ENCODE results near the gene HSD17B4.
"Not testable (repeated sequence)": the region's sequence is repeated elsewhere in the genome, so short reads cannot be mapped to it uniquely, and the experiment has no call there.

HSD17B4 gene

GRCh38 chr5:119432674-119433237 is 19.5 kb upstream of the HSD17B4 start:
- DNase-seq (ENCODE audit: low spot score), result not testable (repeated sequence)

- no peak for DNase-seq (ENCODE audit: low spot score)
Observed at GRCh38 chr5:119435436-119436132, 16.7 kb upstream of the HSD17B4 start.

- not testable (repeated sequence) for DNase-seq (ENCODE audit: low spot score)
Observed at GRCh38 chr5:119437785-119438586, 14.3 kb upstream of the HSD17B4 start.

- not testable (repeated sequence) for DNase-seq (ENCODE audit: low spot score)
Observed at GRCh38 chr5:119438587-119438917, 13.7 kb upstream of the HSD17B4 start.

GRCh38 chr5:119439140-119439631 is 13.1 kb upstream of the HSD17B4 start:
- DNase-seq (ENCODE audit: low spot score), result no peak

- DNase-seq (ENCODE audit: low spot score), result not testable (repeated sequence)
Observed at GRCh38 chr5:119439632-119440031, 12.7 kb upstream of the HSD17B4 start.

GRCh38 chr5:119444643-119445042 is 7.7 kb upstream of the HSD17B4 start:
- not testable (repeated sequence) for DNase-seq (ENCODE audit: low spot score)

GRCh38 chr5:119445544-119445943 is 6.8 kb upstream of the HSD17B4 start:
- DNase-seq (ENCODE audit: low spot score), result no peak

GRCh38 chr5:119449882-119450281 is 2.4 kb upstream of the HSD17B4 start:
- DNase-seq (ENCODE audit: low spot score), result no peak

GRCh38 chr5:119450627-119451026 is 1.7 kb upstream of the HSD17B4 start:
- not testable (repeated sequence) for DNase-seq (ENCODE audit: low spot score)

- DNase-seq (ENCODE audit: low spot score), result no peak
Observed at GRCh38 chr5:119451561-119451960, 736 bp upstream of the HSD17B4 start.

GRCh38 chr5:119452060-119452372 is 281 bp upstream of the HSD17B4 start:
- no peak for DNase-seq (ENCODE audit: low spot score)

GRCh38 chr5:119453040-119453373 is 710 bp downstream of the HSD17B4 start:
- no peak for DNase-seq (ENCODE audit: low spot score)

- no peak for DNase-seq (ENCODE audit: low spot score)
Observed at GRCh38 chr5:119454171-119454570, 1.9 kb downstream of the HSD17B4 start.

- DNase-seq (ENCODE audit: low spot score), result no peak
Observed at GRCh38 chr5:119458911-119459632, 6.8 kb downstream of the HSD17B4 start.

- DNase-seq (ENCODE audit: low spot score), result no peak
Observed at GRCh38 chr5:119465640-119466039, 13.3 kb downstream of the HSD17B4 start.

GRCh38 chr5:119468286-119468685 is 16.0 kb downstream of the HSD17B4 start:
- DNase-seq (ENCODE audit: low spot score), result no peak

- no peak for DNase-seq (ENCODE audit: low spot score)
Observed at GRCh38 chr5:119470105-119470763, 17.9 kb downstream of the HSD17B4 start.

GRCh38 chr5:119470851-119471451 is 18.7 kb downstream of the HSD17B4 start:
- no peak for DNase-seq (ENCODE audit: low spot score)

- DNase-seq (ENCODE audit: low spot score), result no peak
Observed at GRCh38 chr5:119473241-119473640, 20.9 kb downstream of the HSD17B4 start.

GRCh38 chr5:119476341-119476740 is 24.0 kb downstream of the HSD17B4 start:
- no peak for DNase-seq (ENCODE audit: low spot score)

GRCh38 chr5:119478781-119479180 is 26.5 kb downstream of the HSD17B4 start:
- DNase-seq (ENCODE audit: low spot score), result no peak

All from left forelimb (tissue), 1 donor.